Neuronal stem cell (in vitro differentiated cells): ENCODE data around the gene SLC25A53.

Experiments used
- DNase-seq: peaks from one replicate; pipeline ENCODE4 v3.0.0-alpha.2; 2013; ENCODE audit warnings: low spot score
- H2AFZ ChIP-seq: one replicate; pipeline ENCODE4 v1.6.1; 2013; ENCODE audit warnings: mild to moderate bottlenecking, low read length, inconsistent platforms
- H2AK5ac ChIP-seq: 2 replicates; pipeline ENCODE4 v1.6.1; 2013; ENCODE audit warnings: low read depth, mild to moderate bottlenecking, inconsistent platforms, low read length, moderate library complexity, mixed read lengths
- H2BK120ac ChIP-seq: 2 replicates; pipeline ENCODE4 v1.6.1; 2013; ENCODE audit warnings: low read depth, mild to moderate bottlenecking, inconsistent platforms, low read length, moderate library complexity, mixed read lengths
- H2BK12ac ChIP-seq: one replicate; pipeline ENCODE4 v1.6.1; 2013; ENCODE audit warnings: low read length, inconsistent platforms
- H2BK15ac ChIP-seq: 2 replicates; pipeline ENCODE4 v1.6.1; 2013; ENCODE audit warnings: mild to moderate bottlenecking, low read length, inconsistent platforms, mixed read lengths
- H2BK5ac ChIP-seq: one replicate; pipeline ENCODE4 v1.6.1; 2013; ENCODE audit warnings: inconsistent platforms, mild to moderate bottlenecking, low read length, moderate library complexity
- H3K14ac ChIP-seq: one replicate; pipeline ENCODE4 v1.6.1; 2013; ENCODE audit warnings: low read length, inconsistent platforms
- H3K18ac ChIP-seq: 2 replicates; pipeline ENCODE4 v1.6.1; 2013; ENCODE audit warnings: low read length, inconsistent platforms
- H3K23ac ChIP-seq: 2 replicates; pipeline ENCODE4 v1.6.1; 2013; ENCODE audit warnings: low read depth, mild to moderate bottlenecking, mixed read lengths, low read length, inconsistent platforms; ENCODE audit not compliant: poor library complexity
- H3K27ac ChIP-seq: replicated peaks from 3 replicates; pipeline ENCODE4 v1.5.1; 2013; ENCODE audit warnings: low read length, inconsistent platforms
- H3K27me3 ChIP-seq, 3 experiments: 2 replicates each; pipeline ENCODE4 v1.6.1; 2013; ENCODE audit warnings: low read length in 3 of 3, mild to moderate bottlenecking in 2 of 3, inconsistent platforms in 1 of 3, low read depth in 1 of 3, mixed read lengths in 1 of 3, moderate library complexity in 1 of 3; ENCODE audit not compliant: control insufficient read depth in 3 of 3, insufficient read depth in 3 of 3
- H3K36me3 ChIP-seq, 2 donors: replicated peaks in 1 of 2; 2 replicates each; pipeline ENCODE4 v1.6.1; 2013; ENCODE audit warnings: low read length in 2 of 2; ENCODE audit not compliant: control insufficient read depth in 2 of 2, insufficient read depth in 2 of 2
- H3K4ac ChIP-seq: 2 replicates; pipeline ENCODE4 v1.6.1; 2013; ENCODE audit warnings: inconsistent platforms, mild to moderate bottlenecking, low read length, moderate library complexity
- H3K4me1 ChIP-seq, 2 donors: 1 replicate in 1 of 2; 2 replicates in 1 of 2; pipeline ENCODE4 v1.6.1; 2013; ENCODE audit warnings: low read length in 2 of 2, low read depth in 1 of 2; ENCODE audit not compliant: control insufficient read depth in 2 of 2, insufficient read depth in 1 of 2
- H3K4me2 ChIP-seq: one replicate; pipeline ENCODE4 v1.6.1; 2013; ENCODE audit warnings: mild to moderate bottlenecking, low read length, inconsistent platforms; ENCODE audit not compliant: insufficient read depth, poor library complexity, severe bottlenecking
- H3K4me3 ChIP-seq, 2 donors: 2 replicates each; pipeline ENCODE4 v1.5.1; 2013; ENCODE audit warnings: low read length in 2 of 2, mild to moderate bottlenecking in 2 of 2, inconsistent platforms in 1 of 2, moderate library complexity in 1 of 2
- H3K79me1 ChIP-seq: one replicate; pipeline ENCODE4 v1.6.1; 2013; ENCODE audit warnings: low read depth, mild to moderate bottlenecking, inconsistent platforms, low read length, moderate library complexity
- H3K9ac ChIP-seq: one replicate; pipeline ENCODE4 v1.6.1; 2013; ENCODE audit warnings: mild to moderate bottlenecking, low read depth, low read length, inconsistent platforms; ENCODE audit not compliant: poor library complexity
- H3K9me3 ChIP-seq, 2 donors: replicated peaks in 1 of 2; 2 replicates each; pipeline versions ENCODE3 to v1.6.1; 2013; ENCODE audit warnings: low read length in 2 of 2, mild to moderate bottlenecking in 2 of 2, inconsistent platforms in 1 of 2, low read depth in 1 of 2, mixed read lengths in 1 of 2, moderate library complexity in 1 of 2; ENCODE audit not compliant: control insufficient read depth in 2 of 2, insufficient read depth in 1 of 2
- H4K8ac ChIP-seq: one replicate; pipeline ENCODE4 v1.6.1; 2013; ENCODE audit warnings: low read depth, mild to moderate bottlenecking, inconsistent platforms, low read length, moderate library complexity
- H4K91ac ChIP-seq: one replicate; pipeline ENCODE4 v1.6.1; 2013; ENCODE audit warnings: low read length, low read depth, mild to moderate bottlenecking, inconsistent platforms; ENCODE audit not compliant: poor library complexity
- WGBS, 2 donors: extraction: QIAGEN DNeasy Blood & Tissue Kit; methylation state at CpG; one replicate each; pipeline ENCODE4 v1.1.7; 2013; ENCODE audit warnings: missing lambda C conversion rate in 2 of 2, mixed read lengths in 1 of 2; ENCODE audit not compliant: insufficient read length in 2 of 2, insufficient replicate concordance in 1 of 2; ENCODE audit errors: extremely low coverage in 2 of 2; 5-methylcytosine and 5-hydroxymethylcytosine counted together

SLC25A53 gene

GRCh38 chrX:104166735-104167436 lies 10.1 kb upstream of the SLC25A53 start:
- DNase-seq = no peak
- H3K4ac ChIP-seq = no peak overlapping the region
- no peaks in the 10 kb centered on the region for H3K4me1 ChIP-seq
- H3K79me1 ChIP-seq = peaks cover 1% of the 10 kb centered on the region
- no peak overlapping the region for H4K91ac ChIP-seq
- H3K4me3 ChIP-seq = peak overlapping the region; percentile 90 to 91
- peak overlapping the region; percentile 83 for H3K18ac ChIP-seq
- no peak overlapping the region for H4K8ac ChIP-seq
- no CpG with 5 or more reads among the region's 37 CpGs for WGBS, 2 donors
- peak overlapping the region; percentile 49 for H3K4me2 ChIP-seq
- no peak overlapping the region for H2BK5ac ChIP-seq
- H3K14ac ChIP-seq = no peak overlapping the region
- H3K9me3 ChIP-seq = no peaks in the 10 kb centered on the region
- H2AK5ac ChIP-seq = no peak overlapping the region
- no peaks in the 10 kb centered on the region for H3K36me3 ChIP-seq
- peak overlapping the region; percentile 84 for H2AFZ ChIP-seq
- H3K9ac ChIP-seq = peak overlapping the region; percentile 94
- H2BK15ac ChIP-seq = no peak overlapping the region
- no peak overlapping the region for H2BK12ac ChIP-seq
- H3K27ac ChIP-seq = no peak overlapping the region
- H3K27me3 ChIP-seq = no peaks in the 10 kb centered on the region
- H3K23ac ChIP-seq = peak overlapping the region; percentile 80
- no peak overlapping the region for H2BK120ac ChIP-seq

GRCh38 chrX:104165894-104166734 lies 9.3 kb upstream of the SLC25A53 start, which contains the start of gene FAM199X:
Gene FAM199X, plus strand, starts transcription at chrX:104166453. Its CDS starts 333 bp downstream, at chrX:104166786.
- H2BK5ac ChIP-seq = no peak within 1 kb of the TSS
- peak within 1 kb of the TSS; percentile 83 for H3K18ac ChIP-seq
- no peak within 1 kb of the TSS for H2BK120ac ChIP-seq
- peak; percentile 79 for DNase-seq
- H2AFZ ChIP-seq = peak within 1 kb of the TSS; percentile 84
- H3K27ac ChIP-seq = peak within 1 kb of the TSS; percentile 54
- peaks cover 1% of the 10 kb centered on the region for H3K79me1 ChIP-seq
- H3K9ac ChIP-seq = peak within 1 kb of the TSS; percentile 94
- no peak within 1 kb of the TSS for H3K4ac ChIP-seq
- no peaks in the 10 kb centered on the region for H3K9me3 ChIP-seq
- H4K91ac ChIP-seq = no peak within 1 kb of the TSS
- no peaks in the 10 kb centered on the region for H3K36me3 ChIP-seq
- no CpG with 5 or more reads among the region's 71 CpGs for WGBS, 2 donors
- no peak within 1 kb of the TSS for H3K14ac ChIP-seq
- no peaks in the 10 kb centered on the region for H3K27me3 ChIP-seq
- no peak within 1 kb of the TSS for H2AK5ac ChIP-seq
- no peak within 1 kb of the TSS for H2BK15ac ChIP-seq
- H2BK12ac ChIP-seq = no peak within 1 kb of the TSS
- H4K8ac ChIP-seq = no peak within 1 kb of the TSS
- H3K4me2 ChIP-seq = peak within 1 kb of the TSS; percentile 60
- peak within 1 kb of the TSS; percentile 90 to 91 for H3K4me3 ChIP-seq
- peak within 1 kb of the TSS; percentile 80 for H3K23ac ChIP-seq
- no peaks in the 10 kb centered on the region for H3K4me1 ChIP-seq

GRCh38 chrX:104151037-104151436 lies 5.8 kb downstream of the SLC25A53 start:
- no peak overlapping the region for H4K91ac ChIP-seq
- no peak overlapping the region for H2BK12ac ChIP-seq
- H3K36me3 ChIP-seq = no peaks in the 10 kb centered on the region
- DNase-seq = no peak
- H3K14ac ChIP-seq = no peak overlapping the region
- H2BK15ac ChIP-seq = no peak overlapping the region
- H3K27ac ChIP-seq = no peak overlapping the region
- H2AK5ac ChIP-seq = no peak overlapping the region
- H3K79me1 ChIP-seq = no peaks in the 10 kb centered on the region
- no peaks in the 10 kb centered on the region for H3K4me1 ChIP-seq
- no CpG with 5 or more reads among the region's 1 CpG for WGBS, 2 donors
- H2BK120ac ChIP-seq = no peak overlapping the region
- no peak overlapping the region for H3K9ac ChIP-seq
- H2AFZ ChIP-seq = no peak overlapping the region
- H3K4me3 ChIP-seq = no peak overlapping the region
- no peak overlapping the region for H3K23ac ChIP-seq
- no peaks in the 10 kb centered on the region for H3K9me3 ChIP-seq
- H3K4ac ChIP-seq = no peak overlapping the region
- no peak overlapping the region for H2BK5ac ChIP-seq
- no peak overlapping the region for H3K18ac ChIP-seq
- H4K8ac ChIP-seq = no peak overlapping the region
- H3K27me3 ChIP-seq = no peaks in the 10 kb centered on the region
- no peak overlapping the region for H3K4me2 ChIP-seq

- Histone ChIP-seq H2AK5ac (no peak overlapping the region), H3K36me3 (no peaks in the 10 kb centered on the region), H2BK120ac (no peak overlapping the region), H3K4me3 (no peak overlapping the region), H3K4me1 (no peaks in the 10 kb centered on the region), H3K79me1 (no peaks in the 10 kb centered on the region), H3K4ac (no peak overlapping the region), H2BK15ac (no peak overlapping the region), H3K27me3 (no peaks in the 10 kb centered on the region), H3K4me2 (no peak overlapping the region), H3K18ac (no peak overlapping the region), H3K9me3 (no peaks in the 10 kb centered on the region), H2BK12ac (no peak overlapping the region), H3K14ac (no peak overlapping the region), H4K8ac (no peak overlapping the region), H2BK5ac (no peak overlapping the region), H3K23ac (no peak overlapping the region), H4K91ac (no peak overlapping the region), H3K9ac (no peak overlapping the region), H3K27ac (no peak overlapping the region), H2AFZ (no peak overlapping the region)
- no CpG with 5 or more reads among the region's 8 CpGs for WGBS, 2 donors
- no peak for DNase-seq
Measured at GRCh38 chrX:104141087-104141760, 15.6 kb downstream of the SLC25A53 start.
